A549 (cell line): ENCODE results near the gene STXBP2. TPM values are rescaled to one million over a fixed set of nuclear protein-coding genes. Genes with fewer than 3 reads are reported as not detected.

Experiments used
- ATAC-seq, 2 experiments: fragments of 200-7000 bp in 1 of 2; fragments of >200 bp in 1 of 2; cut with Nextera tagmentation in 1 of 2; cut with Tn5 transposase in 1 of 2; 3 replicates each; pipeline versions ENCODE4 v1.8.0 to v1.9.1; 2018 to 2020; ENCODE audit warnings: mild to moderate bottlenecking in 1 of 2, moderate library complexity in 1 of 2
- CTCF ChIA-PET: fragments of 300-600 bp; sonication (Branson Sonifier 250); formaldehyde crosslinking; extraction: SDS; loops from one replicate; lab custom pipeline; 2021; ENCODE audit warnings: antibody characterized with exemption, inconsistent platforms; lab: Yijun Ruan, JAX
- POLR2A ChIA-PET: fragments of 350-600 bp; formaldehyde crosslinking; extraction: SDS; loops from one replicate; lab custom pipeline; 2021; ENCODE audit warnings: antibody characterized with exemption, inconsistent platforms; lab: Yijun Ruan, JAX
- DNase-seq, 2 experiments: peaks; one replicate each; pipeline versions ENCODE4 v3.0.0 to v3.0.0-alpha.2; 2011 to 2016; ENCODE audit warnings: low read depth in 1 of 2, low spot score in 1 of 2
- FAIRE-seq: peaks from 2 replicates; lab custom pipeline; 2011; peaks lifted over from hg19 to GRCh38; lab: Jason Lieb, UNC
- H3K27ac ChIP-seq, 2 experiments: fragments of >200 bp; sonication (Bioruptor Twin); formaldehyde crosslinking; 3 replicates each; pipeline ENCODE4 v1.5.1; 2016 to 2017
- H3K4me1 ChIP-seq: fragments of >200 bp; sonication (Bioruptor Twin); formaldehyde crosslinking; 3 replicates; pipeline ENCODE4 v1.6.1; 2016
- H3K4me2 ChIP-seq: fragments of >200 bp; sonication (Bioruptor Twin); formaldehyde crosslinking; 3 replicates; pipeline ENCODE4 v1.6.1; 2016
- H3K4me3 ChIP-seq: fragments of >200 bp; sonication (Bioruptor Twin); formaldehyde crosslinking; 3 replicates; pipeline ENCODE4 v1.5.1; 2016
- H3K9me3 ChIP-seq: fragments of >200 bp; sonication (Bioruptor Twin); formaldehyde crosslinking; 3 replicates; pipeline ENCODE4 v1.6.1; 2016
- ATOH8 ChIP-seq: fragments of 250-450 bp; sonication (Bioruptor Pico); IDR thresholded peaks from 2 replicates; pipeline ENCODE4 v1.5.0; 2020; ENCODE audit warnings: low read depth, mild to moderate bottlenecking, moderate library complexity
- EHMT2 ChIP-seq: fragments of 200-600 bp; sonication (generic); IDR thresholded peaks from 2 replicates; pipeline ENCODE4 v1.6.1; 2016; ENCODE audit warnings: antibody characterized with exemption, low read depth, mild to moderate bottlenecking, moderate library complexity
- ELK1 ChIP-seq: fragments of 150-350 bp; IDR thresholded peaks from 2 replicates; pipeline ENCODE4 v1.6.1; 2014; ENCODE audit warnings: low read depth, mild to moderate bottlenecking, low read length
- FOSL2 ChIP-seq, 2 experiments: fragments of 450-650 bp in 1 of 2; fragments of >200 bp in 1 of 2; sonication (Bioruptor Twin) in 1 of 2; formaldehyde crosslinking; IDR thresholded peaks; 2 replicates each; pipeline versions ENCODE4 v1.5.0 to v1.6.1; 2016 to 2020; ENCODE audit warnings: mild to moderate bottlenecking in 1 of 2, moderate library complexity in 1 of 2
- FOXS1 ChIP-seq: fragments of 250-450 bp; sonication (Bioruptor Pico); IDR thresholded peaks from 2 replicates; pipeline ENCODE4 v1.5.0; 2020; ENCODE audit warnings: mild to moderate bottlenecking, moderate library complexity
- JUN ChIP-seq, 2 experiments: fragments of >200 bp; sonication (Bioruptor Twin); formaldehyde crosslinking; IDR thresholded peaks; 2 replicates in 1 of 2; 3 replicates in 1 of 2; pipeline ENCODE4 v1.6.1; 2016 to 2017
- KDM5A ChIP-seq: fragments of 200-600 bp; sonication (generic); IDR thresholded peaks from 2 replicates; pipeline ENCODE4 v1.6.1; 2016; ENCODE audit warnings: antibody characterized with exemption, mild to moderate bottlenecking
- NFE2L2 ChIP-seq: fragments of 150-350 bp; conservative IDR thresholded peaks from 2 replicates; pipeline ENCODE4 v1.6.1; 2014; ENCODE audit warnings: low read length
- PBX3 ChIP-seq: IDR thresholded peaks from 2 replicates; pipeline ENCODE4 v1.6.1; 2012
- RAD21 ChIP-seq, 2 experiments: fragments of >200 bp in 1 of 2; sonication (Bioruptor Twin) in 1 of 2; formaldehyde crosslinking in 1 of 2; IDR thresholded peaks in 1 of 2; conservative IDR thresholded peaks in 1 of 2; 2 replicates in 1 of 2; 3 replicates in 1 of 2; pipeline ENCODE4 v1.6.1; 2012 to 2018; ENCODE audit warnings: inconsistent platforms in 1 of 2
- SREBF2 ChIP-seq: fragments of 450-650 bp; IDR thresholded peaks from 2 replicates; pipeline ENCODE4 v1.6.1; 2014; ENCODE audit warnings: mild to moderate bottlenecking, moderate library complexity
- ZC3H11A ChIP-seq: fragments of 450-650 bp; IDR thresholded peaks from 2 replicates; pipeline ENCODE4 v1.6.1; 2014; ENCODE audit warnings: antibody characterized with exemption, mild to moderate bottlenecking
- ZFP36 ChIP-seq: fragments of 450-650 bp; IDR thresholded peaks from 2 replicates; pipeline ENCODE4 v1.6.1; 2014; ENCODE audit warnings: borderline replicate concordance; ENCODE audit not compliant: partially characterized antibody
- ZSCAN20 ChIP-seq: fragments of 250-450 bp; sonication (Bioruptor Pico); IDR thresholded peaks from 2 replicates; pipeline ENCODE4 v1.8.0; 2022; ENCODE audit warnings: mild to moderate bottlenecking, moderate library complexity
- WGBS: methylation state at CpG from one replicate; pipeline ENCODE4 v1.1.6; 2017; ENCODE audit errors: missing lambda C conversion rate; 5-methylcytosine and 5-hydroxymethylcytosine counted together
- polyA plus RNA-seq, 4 experiments: library from polyadenylated mRNA; depleted of rRNA in 3 of 4; stranded (reverse); fragments of >200 nt; fragmentation: RNase III in 1 of 4; extraction: RNeasy Plus Mini Kit Qiagen cat#74134 plus additional on column Dnase treatment in 1 of 4; gene quantifications; 2 replicates in 3 of 4; 3 replicates in 1 of 4; pipeline ENCODE4 v1.2.3, GENCODE V29; 2011 to 2017
- TF ChIP-seq, protein P1 (sequence below): fragments of >200 bp; sonication (Bioruptor Twin); formaldehyde crosslinking; IDR thresholded peaks from 2 replicates; pipeline ENCODE4 v1.6.1; 2016
- TF ChIP-seq, protein P2 (sequence below): fragments of >200 bp; sonication (Bioruptor Twin); formaldehyde crosslinking; IDR thresholded peaks from 3 replicates; pipeline ENCODE4 v1.6.1; 2016
- TF ChIP-seq, protein P3 (sequence below): fragments of 250-450 bp; sonication (Bioruptor Pico); IDR thresholded peaks from 2 replicates; pipeline ENCODE4 v1.5.0; 2021; ENCODE audit warnings: mild to moderate bottlenecking, moderate library complexity, borderline replicate concordance

STXBP2 gene
- polyA plus RNA-seq, 2 of the 4 experiments (the other 2 are of a cell fraction): 41.4 to 47.2 TPM

DNA sequence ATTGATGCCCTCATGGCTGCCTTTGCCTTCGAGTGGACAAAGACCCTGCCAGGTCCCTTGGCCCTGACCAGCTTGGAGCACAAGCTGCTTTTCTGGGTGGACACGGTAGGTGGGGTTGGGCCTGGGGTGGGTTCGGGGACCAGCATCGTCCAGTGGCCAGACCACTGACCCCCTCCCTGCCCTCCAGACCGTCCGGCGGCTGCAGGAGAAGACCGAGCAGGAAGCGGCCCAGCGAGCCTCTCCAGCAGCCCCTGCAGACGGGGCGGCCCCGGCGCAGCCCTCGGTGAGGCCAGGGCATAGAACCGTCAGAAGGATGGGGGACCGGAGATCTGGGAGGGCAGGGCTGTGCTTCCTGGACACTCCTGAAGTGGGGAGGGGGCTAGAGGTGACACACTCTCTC is 30.6 kb upstream of the STXBP2 start (continued):
- TF ChIP-seq, protein P1, sequence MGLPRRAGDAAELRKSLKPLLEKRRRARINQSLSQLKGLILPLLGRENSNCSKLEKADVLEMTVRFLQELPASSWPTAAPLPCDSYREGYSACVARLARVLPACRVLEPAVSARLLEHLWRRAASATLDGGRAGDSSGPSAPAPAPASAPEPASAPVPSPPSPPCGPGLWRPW: no peak
- TF ChIP-seq RAD21 (conservative IDR thresholded peaks at IDR 0.05 in 1 of 2, IDR thresholded peaks at IDR 0.05 in 1 of 2) (no peak), ZSCAN20 (CRISPR knock-in tag) (no peak), FOSL2 (IDR thresholded peaks at IDR 0.05) (no peak), FOSL2 (CRISPR knock-in tag; IDR thresholded peaks at IDR 0.05) (no peak)
- TF ChIP-seq, protein P2, sequence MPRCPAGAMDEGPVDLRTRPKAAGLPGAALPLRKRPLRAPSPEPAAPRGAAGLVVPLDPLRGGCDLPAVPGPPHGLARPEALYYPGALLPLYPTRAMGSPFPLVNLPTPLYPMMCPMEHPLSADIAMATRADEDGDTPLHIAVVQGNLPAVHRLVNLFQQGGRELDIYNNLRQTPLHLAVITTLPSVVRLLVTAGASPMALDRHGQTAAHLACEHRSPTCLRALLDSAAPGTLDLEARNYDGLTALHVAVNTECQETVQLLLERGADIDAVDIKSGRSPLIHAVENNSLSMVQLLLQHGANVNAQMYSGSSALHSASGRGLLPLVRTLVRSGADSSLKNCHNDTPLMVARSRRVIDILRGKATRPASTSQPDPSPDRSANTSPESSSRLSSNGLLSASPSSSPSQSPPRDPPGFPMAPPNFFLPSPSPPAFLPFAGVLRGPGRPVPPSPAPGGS: no peak

GRCh38 chr19:7607212-7607873 is 29.6 kb upstream of the STXBP2 start:
- WGBS: 57% methylated on average over 1 of the region's 10 CpGs
- TF ChIP-seq PBX3 (no peak), ZFP36 (peak; percentile 59)
- Histone ChIP-seq H3K9me3 (no peaks in the 10 kb centered on the region), H3K4me2 (no peak overlapping the region), H3K4me1 (no peaks in the 10 kb centered on the region), H3K4me3 (no peak overlapping the region), H3K27ac (no peak overlapping the region)
- no peak for FAIRE-seq
- POLR2A ChIA-PET: no interaction called here
- CTCF ChIA-PET: interaction anchor here (1.3 to 3.3 kb wide), 2 partner anchors 10 to 23 kb away, joined by 3 to 13 read pairs; no protein-coding TSS in a partner anchor
- no peak for ATAC-seq
- no peak for DNase-seq

DNA sequence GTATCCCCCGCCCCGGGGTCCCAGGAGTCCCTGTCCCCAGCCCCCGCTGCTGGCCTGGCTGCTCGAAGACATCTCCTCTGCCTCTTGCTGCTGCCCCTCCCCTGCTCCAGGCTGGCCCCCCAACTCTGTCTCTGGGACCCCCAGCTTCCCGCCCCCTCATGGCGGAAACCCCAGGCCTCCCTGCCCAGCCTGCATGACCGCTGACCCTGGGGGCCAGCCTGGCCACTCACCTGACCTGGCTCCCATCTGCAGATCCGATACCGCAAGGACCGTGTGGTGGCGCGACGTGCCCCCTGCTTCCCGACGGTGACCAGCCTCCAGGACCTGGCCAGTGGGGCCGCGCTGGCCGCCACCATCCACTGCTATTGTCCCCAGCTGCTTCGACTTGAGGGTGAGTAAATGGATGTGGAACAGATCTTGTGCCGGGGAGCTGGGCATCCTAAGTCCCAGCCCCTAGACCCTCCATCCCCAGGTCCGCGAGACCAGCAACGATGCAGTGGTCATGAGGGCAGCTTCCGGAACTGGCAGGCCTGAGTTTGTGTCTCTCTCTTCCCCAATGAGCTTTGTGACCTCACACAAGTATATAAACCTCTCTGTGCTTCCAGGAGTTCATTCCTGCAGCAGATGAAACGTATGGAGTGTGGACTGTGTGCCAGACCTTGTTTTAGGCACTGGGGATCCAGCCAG is 28.9 kb upstream of the STXBP2 start:
- Histone ChIP-seq H3K4me1 (no peaks in the 10 kb centered on the region), H3K4me3 (no peak overlapping the region), H3K9me3 (no peaks in the 10 kb centered on the region), H3K4me2 (no peak overlapping the region), H3K27ac (no peak overlapping the region)
- TF ChIP-seq ZFP36 (peak; percentile 2), ZSCAN20 (CRISPR knock-in tag) (no peak)
- ChIA-PET CTCF (interaction anchor here (0.7 to 3.3 kb wide), 4 partner anchors 11 to 73 kb away, joined by 3 to 13 read pairs (median 4); partner anchors contain the start of gene TRAPPC5), POLR2A (no interaction called here)
- DNase-seq (no peak), FAIRE-seq (no peak), ATAC-seq (no peak)
- WGBS: 89% methylated on average over 15 of the region's 25 CpGs

- no peak overlapping the region for H3K4me3 ChIP-seq
- CTCF ChIA-PET: no interaction called here
- POLR2A ChIA-PET: no interaction called here
- ATAC-seq: no peak
- DNase-seq: no peak
- no peak overlapping the region for H3K27ac ChIP-seq
- FAIRE-seq: no peak
- TF ChIP-seq ZFP36 (no peak), SREBF2 (no peak), EHMT2 (no peak), JUN (IDR thresholded peaks at IDR 0.05) (no peak), PBX3 (no peak), KDM5A (no peak), ELK1 (no peak), ZC3H11A (no peak), NFE2L2 (no peak), ATOH8 (no peak), FOXS1 (CRISPR knock-in tag) (no peak)
- TF ChIP-seq, protein P3, sequence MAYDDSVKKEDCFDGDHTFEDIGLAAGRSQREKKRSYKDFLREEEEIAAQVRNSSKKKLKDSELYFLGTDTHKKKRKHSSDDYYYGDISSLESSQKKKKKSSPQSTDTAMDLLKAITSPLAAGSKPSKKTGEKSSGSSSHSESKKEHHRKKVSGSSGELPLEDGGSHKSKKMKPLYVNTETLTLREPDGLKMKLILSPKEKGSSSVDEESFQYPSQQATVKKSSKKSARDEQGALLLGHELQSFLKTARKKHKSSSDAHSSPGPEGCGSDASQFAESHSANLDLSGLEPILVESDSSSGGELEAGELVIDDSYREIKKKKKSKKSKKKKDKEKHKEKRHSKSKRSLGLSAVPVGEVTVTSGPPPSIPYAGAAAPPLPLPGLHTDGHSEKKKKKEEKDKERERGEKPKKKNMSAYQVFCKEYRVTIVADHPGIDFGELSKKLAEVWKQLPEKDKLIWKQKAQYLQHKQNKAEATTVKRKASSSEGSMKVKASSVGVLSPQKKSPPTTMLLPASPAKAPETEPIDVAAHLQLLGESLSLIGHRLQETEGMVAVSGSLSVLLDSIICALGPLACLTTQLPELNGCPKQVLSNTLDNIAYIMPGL (CRISPR knock-in tag): no peak
- H3K4me2 ChIP-seq: no peak overlapping the region
- 91% methylated on average over 11 of the region's 31 CpGs for WGBS
- no peaks in the 10 kb centered on the region for H3K4me1 ChIP-seq
- no peaks in the 10 kb centered on the region for H3K9me3 ChIP-seq
Observed at GRCh38 chr19:7610491-7611240, 26.2 kb upstream of the STXBP2 start.
